Activated CD4-positive, alpha-beta T cell treated with anti-CD3 and anti-CD28 coated beads, Interleukin-2, amount 10 ng/mL, durations not matched to agents 7 days and 5 days (primary cell): ENCODE results near the gene BCAS3. TPM values are rescaled to one million over a fixed set of nuclear protein-coding genes. Genes with fewer than 3 reads are reported as not detected.
A peak's percentile ranks its signal among the peaks of the same experiment; 100 is the strongest.

ENCODE experiments used
- CTCF ChIA-PET: fragments of 350-600 bp; sonication (Branson Sonifier 250); formaldehyde crosslinking; loops from one replicate; lab custom pipeline; 2021; ENCODE audit warnings: antibody characterized with exemption; lab: Charles Lee
- POLR2A ChIA-PET: fragments of 350-600 bp; sonication (Branson Sonifier 250); formaldehyde crosslinking; loops from one replicate; lab custom pipeline; 2021; ENCODE audit warnings: antibody characterized with exemption; lab: Charles Lee
- DNase-seq: peaks from one replicate; pipeline ENCODE4 v3.0.0-alpha.2; 2020
- H3K27ac Mint-ChIP-seq: one replicate; pipeline ENCODE4 v1.8.0; 2021; ENCODE audit warnings: mild to moderate bottlenecking, moderate library complexity, mixed read lengths
- H3K27me3 Mint-ChIP-seq: one replicate; pipeline ENCODE4 v1.8.0; 2021; ENCODE audit warnings: mixed read lengths
- H3K36me3 Mint-ChIP-seq: one replicate; pipeline ENCODE4 v1.8.0; 2021; ENCODE audit warnings: low read depth, mixed read lengths
- H3K4me1 Mint-ChIP-seq: one replicate; pipeline ENCODE4 v1.8.0; 2021; ENCODE audit warnings: mixed read lengths
- H3K4me3 Mint-ChIP-seq: one replicate; pipeline ENCODE4 v1.8.0; 2021; ENCODE audit warnings: mild to moderate bottlenecking, moderate library complexity, mixed read lengths
- H3K9me3 Mint-ChIP-seq: one replicate; pipeline ENCODE4 v1.8.0; 2021; ENCODE audit warnings: mixed read lengths
- total RNA-seq, 2 experiments: library from RNA; stranded (reverse); gene quantifications; one replicate each; pipeline ENCODE4 v1.2.3, GENCODE V29; 2021

The BCAS3 gene
- total RNA-seq, 2 experiments from 2014 or later: 15.5 to 16.4 TPM

DNA sequence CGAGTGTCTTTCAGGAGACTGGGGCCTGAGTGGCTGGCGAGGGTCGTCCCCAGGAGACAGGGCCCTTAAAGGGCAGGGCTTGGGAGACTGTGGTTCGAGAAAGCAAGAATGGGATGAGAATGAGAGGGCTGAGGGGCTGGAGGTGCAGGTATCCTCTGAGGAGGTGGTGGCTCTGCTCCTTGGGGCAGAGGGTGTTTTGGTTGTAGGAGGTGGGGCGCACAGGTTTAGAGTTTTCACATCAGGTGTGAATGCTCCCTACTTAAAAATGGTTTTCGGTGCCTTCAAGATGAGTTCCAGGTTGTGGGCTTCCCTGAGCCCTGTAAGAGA, 430 bp downstream of the BCAS3 start:
- H3K36me3 Mint-ChIP-seq: no peaks in the 10 kb centered on the region
- no peaks in the 10 kb centered on the region for H3K27me3 Mint-ChIP-seq
- peak overlapping the region; percentile 91 for H3K27ac Mint-ChIP-seq
- no peak for DNase-seq
- ChIA-PET POLR2A (interaction anchor here (1.0 kb wide), 1 partner anchor 78 kb away, joined by 4 read pairs; the partner anchor contains the start of gene PPM1D), CTCF (interaction anchor here (0.9 to 1.4 kb wide), 2 partner anchors 10 to 79 kb away, joined by 3 to 5 read pairs; partner anchors contain the start of gene PPM1D)
- H3K4me1 Mint-ChIP-seq: peaks cover 24% of the 10 kb centered on the region
- peaks cover 2% of the 10 kb centered on the region for H3K9me3 Mint-ChIP-seq
- H3K4me3 Mint-ChIP-seq: peak overlapping the region; percentile 97

GRCh38 chr17:60679287-60679686, 1.6 kb downstream of the BCAS3 start:
- ChIA-PET POLR2A (no interaction called here), CTCF (interaction anchor here (0.7 kb wide), 1 partner anchor 101 kb away, joined by 4 read pairs; no protein-coding TSS in a partner anchor)
- H3K27ac Mint-ChIP-seq: no peak overlapping the region
- no peaks in the 10 kb centered on the region for H3K27me3 Mint-ChIP-seq
- no peak for DNase-seq
- peaks cover 2% of the 10 kb centered on the region for H3K9me3 Mint-ChIP-seq
- no peaks in the 10 kb centered on the region for H3K36me3 Mint-ChIP-seq
- H3K4me1 Mint-ChIP-seq: peaks cover 24% of the 10 kb centered on the region
- H3K4me3 Mint-ChIP-seq: peak overlapping the region; percentile 45

- Mint-ChIP-seq H3K4me1 (peaks cover 24% of the 10 kb centered on the region), H3K4me3 (no peak overlapping the region), H3K27ac (no peak overlapping the region), H3K27me3 (no peaks in the 10 kb centered on the region), H3K36me3 (no peaks in the 10 kb centered on the region), H3K9me3 (no peaks in the 10 kb centered on the region)
- DNase-seq: no peak
- ChIA-PET CTCF (no interaction called here), POLR2A (no interaction called here)
These were observed 3.1 kb downstream of the BCAS3 start for GRCh38 chr17:60680754-60681153.

- Mint-ChIP-seq H3K36me3 (peaks cover 3% of the 10 kb centered on the region), H3K9me3 (no peaks in the 10 kb centered on the region), H3K4me3 (no peak overlapping the region), H3K27me3 (no peaks in the 10 kb centered on the region), H3K27ac (no peak overlapping the region), H3K4me1 (no peaks in the 10 kb centered on the region)
- CTCF ChIA-PET: no interaction called here
- POLR2A ChIA-PET: no interaction called here
- DNase-seq: no peak
These were observed 7.8 kb downstream of the BCAS3 start for GRCh38 chr17:60685437-60685836.

DNA sequence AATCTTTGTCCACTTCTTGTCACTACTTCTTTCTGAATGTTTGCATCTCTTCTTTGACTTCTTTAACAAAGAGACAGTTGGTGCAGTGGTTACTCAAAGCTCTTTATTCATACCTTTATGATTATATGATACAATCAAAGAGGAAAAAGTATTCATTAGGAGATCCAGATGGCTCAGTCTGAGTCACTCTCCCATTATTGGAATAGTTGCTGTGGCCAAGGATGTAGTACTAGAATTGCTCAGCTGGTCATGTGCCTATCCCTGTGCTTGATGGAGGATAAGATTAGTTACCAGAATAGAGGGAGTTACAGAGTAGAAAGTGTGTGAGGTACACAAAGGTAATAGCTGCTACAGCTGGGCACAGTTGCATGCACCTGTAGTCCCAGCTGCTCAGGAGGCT, 18.3 kb downstream of the BCAS3 start:
- Mint-ChIP-seq H3K36me3 (peaks cover 6% of the 10 kb centered on the region), H3K4me3 (no peak overlapping the region), H3K4me1 (peaks cover 9% of the 10 kb centered on the region), H3K27me3 (no peaks in the 10 kb centered on the region), H3K27ac (no peak overlapping the region), H3K9me3 (no peaks in the 10 kb centered on the region)
- no peak for DNase-seq
- ChIA-PET POLR2A (no interaction called here), CTCF (interaction anchor here (0.5 to 1.7 kb wide), 3 partner anchors 9 to 28 kb away, joined by 3 to 4 read pairs (median 3); no protein-coding TSS in a partner anchor)

GRCh38 chr17:60699090-60699489, 21.4 kb downstream of the BCAS3 start:
- DNase-seq: no peak
- peaks cover 4% of the 10 kb centered on the region for H3K36me3 Mint-ChIP-seq
- H3K27me3 Mint-ChIP-seq: no peaks in the 10 kb centered on the region
- H3K9me3 Mint-ChIP-seq: no peaks in the 10 kb centered on the region
- no peak overlapping the region for H3K27ac Mint-ChIP-seq
- no peak overlapping the region for H3K4me3 Mint-ChIP-seq
- POLR2A ChIA-PET: no interaction called here
- CTCF ChIA-PET: no interaction called here
- peaks cover 9% of the 10 kb centered on the region for H3K4me1 Mint-ChIP-seq

- CTCF ChIA-PET: no interaction called here
- H3K4me3 Mint-ChIP-seq: no peak overlapping the region
- POLR2A ChIA-PET: no interaction called here
- no peaks in the 10 kb centered on the region for H3K27me3 Mint-ChIP-seq
- no peaks in the 10 kb centered on the region for H3K4me1 Mint-ChIP-seq
- H3K9me3 Mint-ChIP-seq: no peaks in the 10 kb centered on the region
- peaks cover 4% of the 10 kb centered on the region for H3K36me3 Mint-ChIP-seq
- DNase-seq: no peak
- H3K27ac Mint-ChIP-seq: no peak overlapping the region
These were observed 26.5 kb downstream of the BCAS3 start for GRCh38 chr17:60704170-60704569.

DNA sequence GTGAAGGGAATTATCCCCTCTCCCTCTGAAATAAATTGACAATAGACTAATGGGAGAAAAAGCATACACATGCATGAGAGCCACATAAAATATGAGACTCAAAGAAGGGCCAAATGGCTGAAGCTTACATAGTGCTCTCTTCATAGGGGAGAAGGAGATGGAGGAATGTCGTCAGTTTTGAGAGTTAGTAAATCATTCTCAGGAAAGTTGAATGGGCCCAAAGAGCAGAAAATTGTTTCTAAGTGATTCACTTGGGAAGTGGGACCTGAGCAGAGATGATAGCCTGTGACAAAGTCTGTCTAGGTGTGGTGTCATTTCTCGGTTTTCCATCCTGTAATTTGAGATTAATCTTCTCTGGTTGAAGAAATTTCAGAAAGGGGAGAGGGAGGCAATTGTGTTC, 35.0 kb downstream of the BCAS3 start:
- no peak for DNase-seq
- Mint-ChIP-seq H3K4me3 (no peak overlapping the region), H3K27ac (no peak overlapping the region), H3K4me1 (no peaks in the 10 kb centered on the region), H3K36me3 (peaks cover 7% of the 10 kb centered on the region), H3K9me3 (no peaks in the 10 kb centered on the region), H3K27me3 (no peaks in the 10 kb centered on the region)
- CTCF ChIA-PET: interaction anchor here (0.6 kb wide), 1 partner anchor 1205 kb away, joined by 4 read pairs; no protein-coding TSS in a partner anchor
- POLR2A ChIA-PET: no interaction called here

GRCh38 chr17:60713608-60714007, 36.0 kb downstream of the BCAS3 start:
- Mint-ChIP-seq H3K36me3 (peaks cover 7% of the 10 kb centered on the region), H3K27me3 (no peaks in the 10 kb centered on the region), H3K4me1 (no peaks in the 10 kb centered on the region), H3K4me3 (no peak overlapping the region), H3K9me3 (no peaks in the 10 kb centered on the region), H3K27ac (no peak overlapping the region)
- CTCF ChIA-PET: no interaction called here
- POLR2A ChIA-PET: no interaction called here
- no peak for DNase-seq

DNA sequence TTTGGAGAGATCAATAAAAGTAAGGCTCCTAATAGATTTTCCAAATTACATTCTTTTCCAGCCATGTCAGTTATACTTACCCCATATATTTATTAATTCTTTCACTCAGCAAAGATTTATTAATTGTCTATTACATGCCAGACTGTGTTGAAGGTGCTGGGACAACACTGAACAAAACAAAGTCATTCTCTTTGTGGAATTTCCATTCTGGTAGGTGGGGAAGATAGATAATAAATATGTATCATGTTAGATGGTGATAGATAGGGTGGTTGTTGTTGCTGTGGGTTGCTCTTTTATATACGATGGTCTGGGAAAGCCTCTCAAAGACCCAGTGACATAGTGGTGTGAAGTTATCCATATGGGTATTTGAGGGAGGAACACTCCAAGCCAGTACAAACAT, 39.1 kb downstream of the BCAS3 start:
- Mint-ChIP-seq H3K27ac (no peak overlapping the region), H3K36me3 (no peaks in the 10 kb centered on the region), H3K4me1 (no peaks in the 10 kb centered on the region), H3K4me3 (no peak overlapping the region), H3K9me3 (no peaks in the 10 kb centered on the region), H3K27me3 (no peaks in the 10 kb centered on the region)
- ChIA-PET CTCF (interaction anchor here (0.6 kb wide), 2 partner anchors 536 to 1404 kb away, joined by 4 read pairs; no protein-coding TSS in a partner anchor), POLR2A (no interaction called here)
- DNase-seq: no peak

- no peaks in the 10 kb centered on the region for H3K27me3 Mint-ChIP-seq
- no peak overlapping the region for H3K27ac Mint-ChIP-seq
- ChIA-PET POLR2A (no interaction called here), CTCF (no interaction called here)
- no peaks in the 10 kb centered on the region for H3K9me3 Mint-ChIP-seq
- no peaks in the 10 kb centered on the region for H3K4me1 Mint-ChIP-seq
- H3K4me3 Mint-ChIP-seq: no peak overlapping the region
- no peak for DNase-seq
- no peaks in the 10 kb centered on the region for H3K36me3 Mint-ChIP-seq
These were observed 40.2 kb downstream of the BCAS3 start for GRCh38 chr17:60717814-60718213.

DNA sequence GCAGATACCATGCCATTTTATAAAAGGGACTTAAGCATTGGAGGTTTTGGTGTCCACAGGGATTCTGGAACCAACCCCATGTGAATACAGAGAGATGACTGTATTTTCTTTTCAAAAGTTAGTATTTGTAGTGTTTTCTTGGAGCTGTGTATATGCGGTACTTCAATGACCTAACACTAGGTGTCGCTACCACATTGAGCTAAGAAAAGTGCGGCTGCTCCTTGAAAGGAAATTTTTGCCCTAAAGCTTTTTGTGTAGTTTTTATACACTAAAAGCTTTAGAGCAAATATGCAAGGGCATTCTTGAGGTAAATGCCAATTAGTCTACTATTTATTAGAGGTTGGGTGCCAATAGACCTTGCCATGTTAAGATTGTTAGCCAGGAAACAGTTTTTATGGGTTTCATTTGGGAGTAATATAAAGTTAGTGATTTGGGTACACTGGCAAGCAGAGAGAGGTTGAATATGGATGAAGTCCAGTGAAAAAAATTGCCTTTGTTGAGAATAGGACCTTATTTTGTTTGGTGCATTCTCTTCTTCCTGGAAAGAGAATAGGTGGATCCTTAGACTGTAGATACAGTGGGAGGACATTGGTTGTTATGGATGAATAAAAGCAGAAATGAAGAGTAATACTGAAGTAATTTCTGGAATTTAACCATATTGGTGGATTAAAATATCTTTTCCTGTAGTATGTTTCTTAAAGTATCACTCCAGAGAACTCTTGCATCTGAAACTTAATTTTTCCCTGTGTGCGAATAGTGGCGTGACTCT, 43.3 kb downstream of the BCAS3 start:
- CTCF ChIA-PET: interaction anchor here (0.5 to 1.3 kb wide), 10 partner anchors 11 to 635 kb away, joined by 3 to 9 read pairs (median 4); no protein-coding TSS in a partner anchor
- POLR2A ChIA-PET: interaction anchor here (0.6 kb wide), 1 partner anchor 154 kb away, joined by 3 read pairs; no protein-coding TSS in a partner anchor
- DNase-seq: peak; percentile 54
- H3K27ac Mint-ChIP-seq: no peak overlapping the region
- H3K27me3 Mint-ChIP-seq: no peaks in the 10 kb centered on the region
- no peaks in the 10 kb centered on the region for H3K4me1 Mint-ChIP-seq
- H3K36me3 Mint-ChIP-seq: no peaks in the 10 kb centered on the region
- H3K4me3 Mint-ChIP-seq: no peak overlapping the region
- no peaks in the 10 kb centered on the region for H3K9me3 Mint-ChIP-seq

- Mint-ChIP-seq H3K36me3 (no peaks in the 10 kb centered on the region), H3K27me3 (no peaks in the 10 kb centered on the region), H3K4me3 (no peak overlapping the region), H3K4me1 (no peaks in the 10 kb centered on the region), H3K9me3 (no peaks in the 10 kb centered on the region), H3K27ac (no peak overlapping the region)
- no peak for DNase-seq
- ChIA-PET POLR2A (no interaction called here), CTCF (interaction anchor here (0.6 kb wide), 3 partner anchors 14 to 1077 kb away, joined by 3 read pairs; no protein-coding TSS in a partner anchor)
These were observed 47.0 kb downstream of the BCAS3 start for GRCh38 chr17:60724647-60725046.
